ENCODE results near the gene TKT. TPM values are rescaled to one million over a fixed set of nuclear protein-coding genes. Genes with fewer than 3 reads are reported as not detected.

The TKT gene
- total and polyA plus RNA-seq, 2 of the 13 experiments (the other 11 are each of a cell fraction or from before 2014, with no cell fraction given): 150 to 238 TPM

DNA sequence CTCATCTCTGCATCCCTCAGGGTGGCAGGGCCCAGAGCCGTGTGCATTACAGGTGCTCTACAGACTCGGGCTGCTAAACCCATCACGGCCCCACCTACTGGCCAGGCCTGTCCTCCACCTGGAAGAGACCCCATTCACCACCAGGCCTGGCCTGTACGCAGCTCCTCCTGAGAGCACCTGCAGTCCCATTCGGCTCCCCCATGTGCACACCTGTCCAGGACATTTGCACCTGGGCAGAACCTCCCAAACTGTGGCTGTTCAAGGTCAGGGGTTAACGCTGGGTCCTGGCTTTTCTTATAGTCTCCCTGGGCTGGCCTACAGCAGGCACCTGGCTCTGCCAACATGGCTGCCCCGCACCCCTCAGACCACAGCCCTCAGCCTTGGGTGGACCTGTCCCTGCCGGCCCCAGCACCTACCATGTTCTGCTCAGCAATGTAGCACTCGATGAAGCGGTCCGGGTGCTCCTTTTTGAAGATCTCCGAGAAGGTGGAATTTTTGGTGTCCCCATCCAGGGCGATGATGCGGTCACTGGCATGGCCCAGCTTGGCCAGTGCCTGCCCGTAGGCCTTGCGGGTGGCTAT, 25.7 kb downstream of the TKT start (continued):
- TF ChIP-seq PAWR (CRISPR knock-in tag; IDR thresholded peaks at IDR 0.05; ENCODE audit: borderline replicate concordance): no peak
- TF ChIP-seq RAD21 (CRISPR knock-in tag; IDR thresholded peaks at IDR 0.05): 0 out of 2 replicates have a peak, but pooled peaks have one; percentile 12
- peak; percentile 27 for TF ChIP-seq MED8 (CRISPR knock-in tag; IDR thresholded peaks at IDR 0.05; ENCODE audit: insufficient replicate concordance)
- TF ChIP-seq ZC3H13 (CRISPR knock-in tag; IDR thresholded peaks at IDR 0.05): no peak
- no peak for TF ChIP-seq TGIF2 (CRISPR knock-in tag; IDR thresholded peaks at IDR 0.05)
- TF ChIP-seq NR3C1 (CRISPR knock-in tag; IDR thresholded peaks at IDR 0.05): no peak
- peak; percentile 87 for TF ChIP-seq AGO2 (optimal IDR thresholded peaks at IDR 0.05; ENCODE audit: low read depth, low read length)
- TF ChIP-seq RBM22 (optimal IDR thresholded peaks at IDR 0.05; ENCODE audit: low read length): peak; percentile 9
- TF ChIP-seq ZBTB43 (CRISPR knock-in tag; conservative IDR thresholded peaks at IDR 0.05): no peak

DNA sequence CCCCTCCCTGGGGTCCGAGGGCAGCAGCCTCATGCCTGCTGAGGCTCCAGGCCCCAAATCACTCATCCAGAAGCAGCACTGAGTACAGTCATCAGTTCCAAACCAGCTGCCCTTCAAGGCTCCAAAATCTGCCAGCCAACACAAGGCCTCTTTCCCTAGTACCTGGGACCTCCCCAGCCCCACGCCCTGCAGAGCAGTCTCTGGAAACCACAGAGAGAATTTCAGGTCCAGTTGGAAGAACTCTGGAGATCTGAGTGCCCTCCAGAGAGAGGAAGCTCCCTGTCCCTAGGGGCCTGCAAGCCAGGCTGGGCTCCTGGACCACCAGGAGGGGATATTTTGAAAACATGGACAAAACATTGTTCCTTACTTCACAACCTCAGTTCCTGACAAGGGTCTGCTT, 26.2 kb downstream of the TKT start:
- Histone ChIP-seq H3K27me3 (ENCODE audit: control insufficient read depth in 1 of 2, insufficient read depth in 2 of 2, low read length in 2 of 2) (no peaks in the 10 kb centered on the region), H3K4me3 (replicated peaks in 1 of 3; ENCODE audit: insufficient read depth in 1 of 3, low read depth in 2 of 3, low read length in 3 of 3) (no peak overlapping the region), H3K4me1 (ENCODE audit: insufficient read depth, low read length) (peaks cover 27% of the 10 kb centered on the region), H3K4me2 (ENCODE audit: low read depth, low read length) (no peak overlapping the region), H4K20me1 (ENCODE audit: insufficient read depth, low read length) (0 out of 2 replicates have a peak, but pooled peaks cover 3% of the 10 kb centered on the region), H3K79me2 (ENCODE audit: insufficient read depth, low read length) (no peaks in the 10 kb centered on the region), H3K27ac (ENCODE audit: extremely low read length, insufficient read depth, low read length) (no peak overlapping the region), H3K9ac (ENCODE audit: insufficient read depth, low read depth, low read length) (no peak overlapping the region), H3K36me3 (replicated peaks in 1 of 2; ENCODE audit: control insufficient read depth in 1 of 2, insufficient read depth in 2 of 2, low read length in 2 of 2) (peaks cover 67 to 97% of the 10 kb centered on the region in 2 experiments), H3K9me3 (ENCODE audit: low read length) (no peaks in the 10 kb centered on the region), H2AFZ (ENCODE audit: low read length) (no peak overlapping the region)
- TF ChIP-seq RBM22 (optimal IDR thresholded peaks at IDR 0.05; ENCODE audit: low read length) (peak; percentile 0), CCAR2 (optimal IDR thresholded peaks at IDR 0.05; ENCODE audit: low read depth, low read length) (no peak)
- ATAC-seq: no peak
- in situ Hi-C loops (cut with HindIII; ENCODE audit: extremely low pct_ligation_motif_present, low pct_unique_long_range_greater_than_20kb) (no loop called here), intact Hi-C loops (cut with micrococcal nuclease; ENCODE audit: unreplicated experiment) (no loop called here)
- 100% methylated on average over 2 of the region's 2 CpGs for WGBS (ENCODE audit: low lambda C conversion rate)
- BruUV-seq (replicated peaks): no TSS peak
- CTCF ChIA-PET (ENCODE audit: low intra/inter-chr PET ratio, low total read pairs): no interaction called here
- no peak for DNase-seq (ENCODE audit: low spot score)
- POLR2A ChIA-PET: no interaction called here
- FAIRE-seq: no peak
